Activated T-cell treated with anti-CD3 and anti-CD28 coated beads, Interleukin-2, amount 50 U/mL, for 4 hours (primary cell): ENCODE data around the gene ADNP. TPM values are rescaled to one million over a fixed set of nuclear protein-coding genes. Genes with fewer than 3 reads are reported as not detected.

Source experiments
- ATAC-seq, 2 donors: fragments of 200-7000 bp; cut with Tn5 transposase; one replicate each; pipeline ENCODE4 v1.10.0; 2021
- DNase-seq: peaks from one replicate; pipeline ENCODE4 v3.0.0-alpha.2; 2020
- H3K27me3 Mint-ChIP-seq: one replicate; pipeline ENCODE4 v1.8.0; 2021; ENCODE audit warnings: low read depth, mixed read lengths
- H3K36me3 Mint-ChIP-seq: one replicate; pipeline ENCODE4 v1.8.0; 2022; ENCODE audit warnings: mixed read lengths; ENCODE audit not compliant: insufficient read depth
- H3K4me1 Mint-ChIP-seq: one replicate; pipeline ENCODE4 v1.8.0; 2021; ENCODE audit warnings: low read depth, mixed read lengths
- H3K4me3 Mint-ChIP-seq: one replicate; pipeline ENCODE4 v1.8.0; 2021; ENCODE audit warnings: mild to moderate bottlenecking, moderate library complexity, mixed read lengths
- H3K9me3 Mint-ChIP-seq: one replicate; pipeline ENCODE4 v1.8.0; 2021; ENCODE audit warnings: mixed read lengths
- total RNA-seq, 3 donors: library from RNA; stranded (reverse); gene quantifications; one replicate each; pipeline ENCODE4 v1.2.1, GENCODE V29; 2021

ADNP gene
- total RNA-seq, 3 donors from 2014 or later = 55.0 to 59.6 (median 55.2) TPM

DNA sequence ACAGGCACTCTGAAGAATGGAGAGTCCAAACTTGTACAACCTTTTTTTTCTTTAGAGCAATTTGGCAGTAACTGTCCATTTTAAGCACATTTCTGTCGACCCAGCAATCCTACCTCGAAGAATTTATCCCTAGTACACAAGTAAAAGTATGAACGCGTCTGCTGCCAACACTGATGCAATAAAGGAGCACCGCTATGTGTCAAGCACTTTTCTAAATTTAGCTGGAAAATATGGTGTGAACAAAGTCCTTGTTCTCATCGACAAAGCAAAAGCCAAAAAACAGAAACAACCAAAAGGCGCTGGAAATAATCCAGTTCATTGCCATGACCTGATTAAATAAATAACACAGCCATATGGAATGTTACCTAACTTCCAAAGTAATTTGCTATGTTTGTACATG is 26.0 kb upstream of the ADNP start:
- Mint-ChIP-seq H3K36me3 (peaks cover 21% of the 10 kb centered on the region), H3K9me3 (no peaks in the 10 kb centered on the region), H3K4me3 (peak overlapping the region; percentile 97), H3K4me1 (peaks cover 58% of the 10 kb centered on the region), H3K27me3 (no peaks in the 10 kb centered on the region)
- DNase-seq (no peak), ATAC-seq (no peak)

DNA sequence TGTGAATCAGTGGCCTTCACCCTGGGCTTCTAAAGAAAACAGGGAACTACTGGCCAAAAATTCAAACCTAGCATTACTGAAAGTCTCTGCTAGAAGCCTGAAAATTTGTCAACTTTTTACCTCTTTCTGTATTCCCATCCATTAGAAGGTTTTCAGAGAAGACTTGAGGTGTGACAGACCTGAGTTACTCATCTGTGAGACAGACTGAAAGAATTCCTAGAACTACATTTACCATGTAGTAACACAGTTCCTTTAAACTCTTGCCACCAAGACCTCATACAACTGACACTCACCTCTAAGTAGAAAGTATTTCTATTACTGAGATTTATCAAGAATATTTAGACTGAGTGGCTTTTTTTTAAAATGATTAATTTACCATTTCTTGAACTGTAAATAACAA is 22.6 kb upstream of the ADNP start:
- H3K4me1 Mint-ChIP-seq = peaks cover 35% of the 10 kb centered on the region
- H3K4me3 Mint-ChIP-seq = no peak overlapping the region
- ATAC-seq (no peak), DNase-seq (no peak)
- no peaks in the 10 kb centered on the region for H3K27me3 Mint-ChIP-seq
- peaks cover 30% of the 10 kb centered on the region for H3K36me3 Mint-ChIP-seq
- H3K9me3 Mint-ChIP-seq = no peaks in the 10 kb centered on the region

DNA sequence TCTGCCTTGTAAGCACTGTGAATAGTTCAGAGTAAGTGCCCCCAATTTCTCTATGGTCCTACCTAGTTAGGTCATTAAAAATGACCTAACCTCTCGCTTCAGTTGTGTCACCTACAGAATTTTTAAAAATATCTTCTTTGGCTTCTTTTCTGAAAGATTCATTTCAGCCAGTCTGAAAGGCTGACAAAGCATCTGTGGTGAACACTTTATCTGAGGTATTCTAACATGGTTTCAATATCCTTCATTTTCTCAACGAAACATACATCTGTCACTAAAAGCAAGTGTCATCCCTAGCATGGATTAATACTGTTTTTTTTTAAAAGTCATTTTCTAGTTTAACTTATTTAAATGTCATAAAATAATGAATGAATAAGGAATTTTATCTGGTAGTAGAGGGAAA is 22.0 kb upstream of the ADNP start:
- ATAC-seq (no peak), DNase-seq (no peak)
- Mint-ChIP-seq H3K27me3 (no peaks in the 10 kb centered on the region), H3K4me3 (no peak overlapping the region), H3K36me3 (peaks cover 31% of the 10 kb centered on the region), H3K4me1 (peaks cover 33% of the 10 kb centered on the region), H3K9me3 (no peaks in the 10 kb centered on the region)

DNA sequence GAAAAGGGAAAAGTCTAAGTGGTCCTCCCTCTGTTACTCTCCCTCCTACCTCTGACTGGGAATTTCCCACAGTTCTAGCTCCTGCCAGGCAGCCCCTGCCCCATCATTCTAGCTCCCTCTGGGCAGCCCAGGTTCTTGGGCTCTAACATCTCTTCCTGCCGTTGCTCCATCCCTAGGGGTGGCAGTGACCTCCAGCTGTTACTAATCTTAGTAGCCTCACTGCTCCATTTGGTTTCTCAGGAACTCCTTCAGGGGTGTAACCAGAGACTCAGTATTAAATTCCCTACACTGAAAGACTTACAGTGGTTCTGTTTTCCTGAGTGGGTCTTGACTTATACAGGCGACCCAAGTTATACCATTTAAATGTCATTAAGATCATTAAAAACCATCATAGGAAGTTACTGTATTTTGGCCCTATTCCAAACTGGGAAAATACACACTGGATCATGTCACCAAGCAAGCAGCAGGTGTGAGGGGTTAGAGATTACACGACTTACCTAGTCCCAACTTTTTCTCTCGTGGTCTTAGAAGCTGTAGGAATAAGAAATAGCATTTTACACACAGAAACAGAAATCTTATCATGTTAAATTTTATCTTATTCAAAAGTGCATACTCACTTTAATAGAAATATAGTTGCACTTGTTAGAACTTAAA is 17.0 kb upstream of the ADNP start:
- peaks cover 43% of the 10 kb centered on the region for H3K36me3 Mint-ChIP-seq

DNA sequence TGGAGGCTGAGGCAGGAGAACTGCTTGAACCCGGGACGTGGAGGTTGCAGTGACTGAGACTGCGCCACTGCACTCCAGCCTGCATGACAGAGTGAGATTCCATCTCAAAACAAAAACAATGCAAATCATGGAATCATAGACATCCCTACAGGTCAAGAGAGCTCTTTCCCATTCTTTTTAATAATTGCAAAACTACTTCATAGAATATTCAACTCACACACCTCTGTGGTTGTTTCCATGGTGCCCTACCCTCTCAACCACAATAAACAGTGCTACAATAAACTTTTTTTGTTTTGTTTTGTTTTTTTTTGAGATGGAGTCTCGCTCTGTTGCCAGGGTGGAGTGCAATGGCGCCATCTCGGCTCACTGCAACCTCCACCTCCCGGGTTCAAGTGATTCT is 11.8 kb upstream of the ADNP start:
- DNase-seq (no peak), ATAC-seq (no peak)
- Mint-ChIP-seq H3K9me3 (no peaks in the 10 kb centered on the region), H3K27me3 (no peaks in the 10 kb centered on the region), H3K36me3 (peaks cover 23% of the 10 kb centered on the region), H3K4me1 (no peaks in the 10 kb centered on the region), H3K4me3 (no peak overlapping the region)

More for the DNA sequence above, 17.0 kb upstream of the ADNP start:
- peaks cover 1% of the 10 kb centered on the region for H3K4me1 Mint-ChIP-seq
- no peak overlapping the region for H3K4me3 Mint-ChIP-seq
- DNase-seq (no peak), ATAC-seq (no peak)
- H3K27me3 Mint-ChIP-seq = no peaks in the 10 kb centered on the region
- H3K9me3 Mint-ChIP-seq = no peaks in the 10 kb centered on the region

DNA sequence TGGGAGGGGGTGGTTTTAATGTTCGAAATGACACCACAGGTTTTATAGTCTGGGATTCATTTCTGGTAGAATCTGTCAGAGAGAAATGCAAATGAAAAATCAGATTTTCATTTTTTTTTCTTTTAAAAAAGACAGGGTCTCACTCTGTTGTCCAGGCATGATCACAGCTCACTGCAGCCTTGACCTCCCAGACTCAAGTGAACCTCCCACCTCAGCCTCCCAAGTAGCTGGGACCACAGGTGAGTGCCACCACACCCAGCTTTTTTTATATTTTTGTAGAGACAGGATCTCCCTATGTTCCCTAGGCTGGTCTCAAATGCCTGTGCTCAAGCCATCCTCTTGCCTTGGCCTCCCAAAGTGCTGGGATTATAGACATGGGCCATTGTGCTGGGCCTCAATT is 2.4 kb upstream of the ADNP start:
- DNase-seq (no peak), ATAC-seq (no peak)
- Mint-ChIP-seq H3K9me3 (no peaks in the 10 kb centered on the region), H3K4me3 (no peak overlapping the region), H3K4me1 (peaks cover 22% of the 10 kb centered on the region), H3K36me3 (peaks cover 20% of the 10 kb centered on the region), H3K27me3 (no peaks in the 10 kb centered on the region)

DNA sequence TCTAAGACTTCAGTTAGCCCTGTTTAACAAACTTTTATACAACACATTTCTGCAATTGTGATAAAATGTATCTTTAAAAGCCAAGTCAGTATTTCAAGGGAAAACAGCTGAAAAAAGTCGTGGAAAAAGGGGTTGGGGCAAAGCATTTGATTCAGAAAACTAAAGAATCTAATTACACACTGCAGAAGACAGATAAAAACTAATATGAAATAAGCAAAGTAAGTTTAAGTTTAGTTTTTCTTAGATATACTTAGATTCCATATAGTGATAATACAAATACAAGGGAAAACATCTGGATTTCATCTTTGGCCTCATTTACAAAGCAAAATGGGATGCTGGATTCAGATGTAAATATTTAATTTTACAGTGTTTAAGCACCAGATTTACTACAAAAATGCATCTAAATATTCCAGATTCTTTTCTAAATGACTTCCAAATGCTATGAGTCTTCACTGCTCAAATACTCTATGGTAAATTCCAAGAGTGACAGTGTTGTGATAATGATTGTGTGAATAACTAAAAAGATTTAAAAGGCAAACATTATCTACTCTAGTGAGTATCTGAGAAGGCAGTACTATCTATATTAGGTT is 1.5 kb upstream of the ADNP start:
- DNase-seq = no peak
- H3K27me3 Mint-ChIP-seq = no peaks in the 10 kb centered on the region
- H3K9me3 Mint-ChIP-seq = no peaks in the 10 kb centered on the region
- ATAC-seq = no peak
- H3K4me1 Mint-ChIP-seq = peaks cover 29% of the 10 kb centered on the region
- peak overlapping the region; percentile 86 for H3K4me3 Mint-ChIP-seq
- H3K36me3 Mint-ChIP-seq = peaks cover 23% of the 10 kb centered on the region

DNA sequence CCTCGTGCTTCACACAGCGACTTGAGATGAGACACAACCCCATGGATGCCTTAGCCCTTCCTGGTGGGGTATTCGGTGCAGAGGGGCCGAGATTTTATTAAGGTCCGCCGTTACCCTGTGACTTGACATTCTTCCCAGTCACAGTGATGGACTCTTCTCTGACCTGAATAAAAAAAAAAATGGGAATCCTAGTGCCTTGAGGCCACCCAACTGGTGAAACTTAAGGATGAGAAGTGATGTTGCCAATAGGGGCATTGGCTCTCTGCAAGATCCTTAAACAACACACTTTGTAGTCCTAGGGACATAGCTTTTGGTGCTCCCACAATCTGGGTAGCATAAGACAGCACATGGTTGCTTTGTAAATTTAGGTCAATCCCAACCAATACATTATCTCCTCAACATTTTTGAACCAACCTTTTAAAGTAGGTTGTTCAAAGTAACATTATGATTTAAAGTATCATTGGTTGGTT is 814 bp upstream of the ADNP start:
- ATAC-seq (no peak), DNase-seq (no peak)
- H3K36me3 Mint-ChIP-seq = peaks cover 29% of the 10 kb centered on the region
- H3K9me3 Mint-ChIP-seq = no peaks in the 10 kb centered on the region
- no peaks in the 10 kb centered on the region for H3K27me3 Mint-ChIP-seq
- H3K4me1 Mint-ChIP-seq = peaks cover 36% of the 10 kb centered on the region
- peak overlapping the region; percentile 86 for H3K4me3 Mint-ChIP-seq

DNA sequence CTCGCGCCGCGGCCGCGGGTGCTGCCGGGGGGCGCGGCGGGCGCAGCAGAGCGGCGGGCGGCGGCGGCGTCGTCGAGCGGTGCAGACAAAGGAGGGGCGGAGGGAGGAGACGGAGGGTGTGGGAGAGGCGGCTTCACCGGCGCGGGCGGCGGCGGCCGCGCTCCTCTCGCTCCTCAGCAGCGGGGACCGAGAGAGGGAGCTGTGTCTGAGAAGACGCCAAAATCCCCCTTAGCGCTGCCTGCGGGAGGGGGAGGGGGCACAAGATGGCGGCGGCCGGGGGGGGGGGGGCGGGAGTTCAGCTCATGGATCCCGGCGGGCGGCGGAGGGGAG is 296 bp downstream of the ADNP start:
- Mint-ChIP-seq H3K36me3 (peaks cover 30% of the 10 kb centered on the region), H3K4me1 (peaks cover 43% of the 10 kb centered on the region), H3K27me3 (no peaks in the 10 kb centered on the region), H3K4me3 (peak overlapping the region; percentile 86), H3K9me3 (no peaks in the 10 kb centered on the region)
- ATAC-seq (peak; percentile 63 to 66), DNase-seq (no peak)

DNA sequence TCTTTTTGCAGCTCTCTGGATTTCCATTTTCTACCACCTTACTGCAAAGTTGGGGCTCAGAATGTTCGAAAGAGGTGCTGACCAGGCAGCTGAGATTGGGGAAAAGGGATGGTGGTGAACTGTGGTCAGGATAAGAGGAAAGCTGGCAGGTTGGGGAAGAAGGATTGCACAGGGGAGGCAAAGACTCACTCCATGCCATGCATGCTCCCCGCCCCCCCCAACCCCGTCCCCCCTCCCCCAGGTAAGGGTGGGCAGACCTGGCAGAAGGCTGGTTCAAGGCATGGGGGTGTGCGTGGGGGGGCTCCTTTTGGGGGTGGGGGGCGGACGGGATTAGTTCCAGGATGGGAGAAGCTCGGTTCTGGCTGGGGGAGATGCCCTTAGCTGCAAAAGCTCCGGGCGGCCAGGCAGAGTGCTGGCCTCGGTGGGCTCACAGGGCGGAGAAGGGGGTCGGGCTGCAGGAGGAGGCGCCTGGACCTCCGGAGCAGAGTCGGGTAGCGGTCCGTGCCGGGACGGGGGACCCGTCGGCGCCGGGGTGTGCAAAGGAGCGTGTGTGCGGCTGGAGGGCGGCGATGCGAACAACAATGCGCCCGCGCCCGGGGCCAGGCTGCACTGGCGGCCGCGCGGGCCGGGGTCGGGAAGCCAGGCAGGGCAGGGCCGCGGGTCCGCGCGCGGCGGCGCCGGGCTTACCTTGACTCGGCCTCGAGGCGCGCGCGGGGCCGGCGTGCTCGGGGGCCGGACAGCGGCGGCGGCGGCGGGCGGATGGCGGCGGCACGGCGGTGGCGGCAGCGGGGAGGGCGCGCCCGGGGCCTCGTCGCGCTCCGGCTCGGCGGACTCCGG is 880 bp downstream of the ADNP start:
- DNase-seq (peak; percentile 7), ATAC-seq (no peak)
- Mint-ChIP-seq H3K27me3 (no peaks in the 10 kb centered on the region), H3K9me3 (no peaks in the 10 kb centered on the region), H3K36me3 (peaks cover 31% of the 10 kb centered on the region), H3K4me3 (peak overlapping the region; percentile 86), H3K4me1 (peaks cover 49% of the 10 kb centered on the region)

DNA sequence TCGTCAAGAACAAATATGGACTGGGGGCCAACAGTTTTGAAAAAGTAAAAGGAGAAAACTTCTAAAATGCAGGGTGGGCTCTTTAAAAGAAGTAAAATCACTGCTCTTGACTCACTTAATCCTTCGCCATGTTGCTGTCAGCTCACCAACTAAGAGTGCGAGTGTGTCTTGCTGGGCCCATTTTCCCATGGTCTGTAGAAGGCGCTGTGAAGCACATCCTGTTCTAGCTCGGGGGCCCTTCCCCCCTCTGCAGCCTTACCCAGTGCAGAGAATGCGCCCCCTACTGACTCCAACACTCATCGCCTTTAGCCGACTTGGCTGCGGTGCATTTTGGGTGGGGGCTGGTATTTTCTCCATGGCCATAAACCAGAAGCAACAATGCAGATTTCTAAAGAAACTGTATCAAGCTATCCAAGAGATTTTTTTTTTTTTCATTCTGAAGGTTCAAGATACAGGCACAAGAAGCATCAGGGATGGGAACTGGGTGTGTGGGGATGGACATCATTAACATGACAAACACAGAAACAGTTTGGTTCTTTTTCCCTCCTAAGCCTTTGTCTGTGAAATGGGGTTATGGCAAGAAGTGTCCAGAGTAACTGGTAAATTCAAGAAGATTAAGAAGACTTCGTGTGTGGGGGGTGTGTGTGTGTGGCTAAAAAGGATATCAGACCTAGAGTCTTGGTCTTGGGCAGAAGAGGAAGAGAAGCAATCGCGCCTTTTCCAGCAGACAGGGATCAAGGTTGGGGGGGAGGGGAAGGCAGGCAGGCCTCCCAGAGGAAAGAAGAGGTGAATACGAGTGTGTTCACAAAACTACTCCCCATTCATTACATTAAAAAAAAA is 1.7 kb downstream of the ADNP start:
- H3K9me3 Mint-ChIP-seq = no peaks in the 10 kb centered on the region
- peaks cover 30% of the 10 kb centered on the region for H3K36me3 Mint-ChIP-seq
- peaks cover 57% of the 10 kb centered on the region for H3K4me1 Mint-ChIP-seq
- DNase-seq (peak; percentile 88), ATAC-seq (peak; percentile 61 to 66)
- no peaks in the 10 kb centered on the region for H3K27me3 Mint-ChIP-seq
- H3K4me3 Mint-ChIP-seq = peak overlapping the region; percentile 86

DNA sequence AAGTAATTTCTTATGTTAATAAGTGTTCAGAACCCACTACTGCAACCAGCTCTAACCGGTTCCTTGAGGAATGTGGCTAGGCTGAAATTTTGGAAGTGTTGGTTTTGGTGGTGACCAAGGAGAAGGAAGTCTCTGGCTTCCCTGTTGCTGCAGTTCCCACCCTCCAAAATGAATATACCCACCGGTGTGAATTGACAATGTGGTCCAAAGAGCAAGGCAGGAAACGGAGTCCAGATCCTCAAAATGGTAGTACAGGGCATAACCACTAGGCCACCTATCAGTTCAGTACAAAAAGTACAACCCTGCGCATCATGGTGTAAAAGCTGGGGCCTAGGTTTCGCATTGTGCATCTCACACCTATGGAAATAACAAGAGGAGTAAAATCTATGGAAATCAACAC is 2.8 kb downstream of the ADNP start:
- DNase-seq = no peak
- peaks cover 64% of the 10 kb centered on the region for H3K4me1 Mint-ChIP-seq
- no peak for ATAC-seq
- H3K4me3 Mint-ChIP-seq = peak overlapping the region; percentile 86
- no peaks in the 10 kb centered on the region for H3K9me3 Mint-ChIP-seq
- H3K27me3 Mint-ChIP-seq = no peaks in the 10 kb centered on the region
- peaks cover 32% of the 10 kb centered on the region for H3K36me3 Mint-ChIP-seq

DNA sequence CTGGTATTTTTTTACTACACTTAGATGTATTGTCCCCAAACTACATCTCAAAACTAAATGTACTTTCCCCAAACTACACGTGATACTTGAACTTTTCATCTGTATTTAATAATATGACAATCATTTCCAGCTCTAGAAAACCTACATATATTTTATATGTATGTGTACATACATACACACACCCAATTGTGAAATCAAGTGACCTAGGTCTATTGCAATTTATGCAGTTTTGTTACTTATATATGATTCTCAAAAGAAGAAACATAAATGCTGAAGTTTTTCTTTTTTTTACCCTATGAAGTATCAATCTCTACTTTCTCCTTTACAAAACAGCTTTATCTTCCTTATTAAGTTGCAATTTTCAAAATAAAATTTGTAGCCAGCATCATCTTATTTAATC is 4.7 kb downstream of the ADNP start:
- no peak for ATAC-seq
- Mint-ChIP-seq H3K4me3 (no peak overlapping the region), H3K9me3 (no peaks in the 10 kb centered on the region), H3K27me3 (no peaks in the 10 kb centered on the region), H3K36me3 (peaks cover 32% of the 10 kb centered on the region), H3K4me1 (peaks cover 68% of the 10 kb centered on the region)
- DNase-seq = no peak

DNA sequence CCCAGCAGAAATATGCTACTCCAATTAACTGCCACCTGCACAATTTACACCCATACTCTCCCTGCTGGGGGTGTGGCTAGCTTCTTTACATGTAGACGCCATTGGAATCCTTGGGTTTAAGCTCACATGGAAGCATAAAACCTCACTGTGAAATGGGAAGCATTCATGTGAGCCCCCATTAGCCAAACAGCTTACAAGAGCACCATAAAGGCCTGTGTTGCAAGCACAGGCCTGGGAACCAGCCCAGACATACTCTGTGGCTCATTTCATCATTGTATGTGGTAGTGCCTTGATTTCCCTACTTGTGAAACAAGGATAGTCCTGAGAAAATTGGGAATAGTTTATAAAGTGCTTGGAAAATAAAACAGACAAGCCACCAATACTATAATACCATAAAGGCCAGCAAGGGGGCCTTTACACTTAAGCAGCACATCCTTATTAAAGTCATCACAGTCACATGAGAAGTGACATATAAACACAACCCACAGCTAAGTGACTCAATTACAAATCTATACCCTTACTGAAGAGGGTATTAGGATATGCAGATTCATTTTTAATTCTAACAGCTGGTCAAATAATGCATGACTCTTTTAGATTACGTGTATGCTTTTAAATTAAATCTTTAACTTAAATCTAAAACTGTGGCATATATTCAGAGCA is 6.8 kb downstream of the ADNP start:
- Mint-ChIP-seq H3K36me3 (peaks cover 31% of the 10 kb centered on the region), H3K9me3 (no peaks in the 10 kb centered on the region), H3K4me3 (no peak overlapping the region), H3K4me1 (peaks cover 84% of the 10 kb centered on the region), H3K27me3 (no peaks in the 10 kb centered on the region)
- ATAC-seq (peak in 1 of 2 donors; percentile 28), DNase-seq (no peak)
